Activated T-helper 9 cell treated with anti-CD3 and anti-CD28 coated beads, Interleukin-2, amount 50 U/mL, for 16 hours (primary cell): Measurements from ENCODE around the gene GPR143.
"Not testable (repeated sequence)": the region's sequence is repeated elsewhere in the genome, so short reads cannot be mapped to it uniquely, and the experiment has no call there.

Source experiments
- DNase-seq: peaks from one replicate; pipeline ENCODE4 v3.0.0-alpha.2; 2020; ENCODE audit warnings: low read depth

GPR143 gene

GRCh38 chrX:9765737-9766097, at the start of gene GPR143:
Gene GPR143, minus strand, starts transcription at chrX:9765847. Its CDS starts 30 bp downstream, at chrX:9765817.
- no peak for DNase-seq

- DNase-seq = not testable (repeated sequence)
Observed at GRCh38 chrX:9811086-9811485, 45.4 kb upstream of the GPR143 start.

- DNase-seq = not testable (repeated sequence)
Observed at GRCh38 chrX:9809876-9810275, 44.2 kb upstream of the GPR143 start.

- no peak for DNase-seq
Observed at GRCh38 chrX:9807355-9808182, 41.9 kb upstream of the GPR143 start.

- no peak for DNase-seq
Observed at GRCh38 chrX:9805956-9806355, 40.3 kb upstream of the GPR143 start.

GRCh38 chrX:9804444-9804843, 38.8 kb upstream of the GPR143 start:
- DNase-seq = no peak

GRCh38 chrX:9802737-9803136, 37.1 kb upstream of the GPR143 start:
- DNase-seq = no peak

GRCh38 chrX:9797384-9798360, 32.0 kb upstream of the GPR143 start:
- no peak for DNase-seq

GRCh38 chrX:9794495-9794894, 28.8 kb upstream of the GPR143 start:
- no peak for DNase-seq

- no peak for DNase-seq
Observed at GRCh38 chrX:9790866-9791265, 25.2 kb upstream of the GPR143 start.

GRCh38 chrX:9789555-9789954, 23.9 kb upstream of the GPR143 start:
- DNase-seq = no peak

GRCh38 chrX:9788911-9789310, 23.3 kb upstream of the GPR143 start:
- no peak for DNase-seq

GRCh38 chrX:9786798-9787635, 21.4 kb upstream of the GPR143 start:
- DNase-seq = no peak

GRCh38 chrX:9785944-9786797, 20.5 kb upstream of the GPR143 start, which contains the start of gene SHROOM2:
Gene SHROOM2, plus strand, starts transcription at chrX:9786429. Its CDS starts 117 bp downstream, at chrX:9786546.
- no peak for DNase-seq

- DNase-seq = no peak
Observed at GRCh38 chrX:9785254-9785943, 19.8 kb upstream of the GPR143 start.

GRCh38 chrX:9784332-9784731, 18.7 kb upstream of the GPR143 start:
- no peak for DNase-seq

- DNase-seq = no peak
Observed at GRCh38 chrX:9781941-9782340, 16.3 kb upstream of the GPR143 start.

GRCh38 chrX:9775930-9776329, 10.3 kb upstream of the GPR143 start:
- no peak for DNase-seq

- DNase-seq = no peak
Observed at GRCh38 chrX:9772943-9773342, 7.3 kb upstream of the GPR143 start.

GRCh38 chrX:9770319-9770718, 4.7 kb upstream of the GPR143 start:
- DNase-seq = no peak
